A673 (cell line): ENCODE data around the gene SLC22A3. TPM values are rescaled to one million over a fixed set of nuclear protein-coding genes. Genes with fewer than 3 reads are reported as not detected.

ENCODE experiments used
- BruUV-seq: library from RNA; stranded (reverse); fragments of 400-500 nt; replicated peaks from 2 replicates; lab custom pipeline; 2021; lab: Mats Ljungman, UMichigan
- CTCF ChIA-PET: fragments of 300-600 bp; sonication (Branson Sonifier 250); formaldehyde crosslinking; loops from one replicate; lab custom pipeline; 2022; ENCODE audit warnings: antibody characterized with exemption; lab: Charles Lee
- POLR2A ChIA-PET: fragments of 300-600 bp; sonication (Branson Sonifier 250); formaldehyde crosslinking; loops from one replicate; lab custom pipeline; 2022; ENCODE audit warnings: antibody characterized with exemption; ENCODE audit not compliant: low non-redundant PET; lab: Charles Lee
- DNase-seq: peaks from one replicate; pipeline ENCODE4 v3.0.0-alpha.2; 2015; ENCODE audit warnings: low spot score
- H3K27ac ChIP-seq: fragments of 200-600 bp; sonication (generic); 2 replicates; pipeline ENCODE4 v1.5.1; 2016; ENCODE audit warnings: mixed run types, low read depth, mild to moderate bottlenecking, mixed read lengths, antibody characterized with exemption, low read length; ENCODE audit not compliant: poor library complexity, severe bottlenecking
- H3K27me3 ChIP-seq: fragments of 200-600 bp; sonication (generic); replicated peaks from 2 replicates; pipeline ENCODE4 v1.6.1; 2017; ENCODE audit warnings: mixed run types, low read depth, mild to moderate bottlenecking, mixed read lengths, antibody characterized with exemption, low read length; ENCODE audit not compliant: insufficient read depth, poor library complexity
- H3K36me3 ChIP-seq: fragments of 200-600 bp; sonication (generic); 2 replicates; pipeline ENCODE4 v1.6.1; 2016; ENCODE audit warnings: mixed run types, mild to moderate bottlenecking, mixed read lengths, antibody characterized with exemption, low read length; ENCODE audit not compliant: insufficient read depth, poor library complexity, severe bottlenecking
- H3K4me1 ChIP-seq: fragments of 200-600 bp; sonication (generic); 2 replicates; pipeline ENCODE4 v1.6.1; 2017; ENCODE audit warnings: mixed run types, mild to moderate bottlenecking, mixed read lengths, antibody characterized with exemption, low read length; ENCODE audit not compliant: insufficient read depth, poor library complexity, severe bottlenecking
- H3K4me3 ChIP-seq: fragments of 200-600 bp; sonication (generic); 2 replicates; pipeline ENCODE4 v1.5.1; 2016; ENCODE audit warnings: low read depth, mixed run types, mild to moderate bottlenecking, mixed read lengths, low read length; ENCODE audit not compliant: poor library complexity, severe bottlenecking
- H3K9me3 ChIP-seq: fragments of 200-600 bp; sonication (generic); 2 replicates; pipeline ENCODE4 v1.6.1; 2016; ENCODE audit warnings: mixed run types, low read depth, mild to moderate bottlenecking, mixed read lengths, antibody characterized with exemption, low read length; ENCODE audit not compliant: poor library complexity, severe bottlenecking
- CTCF ChIP-seq: fragments of 300-800, 200-600 bp; sonication (generic); conservative IDR thresholded peaks from 2 replicates; pipeline ENCODE4 v1.5.1; 2017; ENCODE audit warnings: low read depth, mild to moderate bottlenecking, antibody characterized with exemption, low read length, moderate library complexity, mixed read lengths
- EZH2 ChIP-seq: fragments of 200-600 bp; sonication (generic); IDR thresholded peaks from 2 replicates; pipeline ENCODE4 v1.6.1; 2017; ENCODE audit warnings: borderline replicate concordance, low read depth, mild to moderate bottlenecking, mixed read lengths, antibody characterized with exemption, low read length; ENCODE audit not compliant: poor library complexity, severe bottlenecking
- intact Hi-C: fragments of 100-400 bp; cut with micrococcal nuclease; formaldehyde crosslinking; loops from one replicate; pipeline ENCODE4 v1.10.0; 2022; ENCODE audit not compliant: unreplicated experiment
- total RNA-seq: library from RNA; stranded (reverse); gene quantifications from 2 replicates; pipeline ENCODE4 v1.2.3, GENCODE V29; 2021

SLC22A3 gene
- total RNA-seq, 1 experiment from 2014 or later = not detected

GRCh38 chr6:160374836-160375560 is 26.8 kb downstream of the SLC22A3 start:
- Histone ChIP-seq H3K4me1 (no peaks in the 10 kb centered on the region), H3K27me3 (peaks cover 17% of the 10 kb centered on the region), H3K4me3 (no peak overlapping the region), H3K9me3 (no peaks in the 10 kb centered on the region), H3K36me3 (no peaks in the 10 kb centered on the region), H3K27ac (no peak overlapping the region)
- DNase-seq = no peak
- intact Hi-C loops = no loop called here
- ChIA-PET POLR2A (no interaction called here), CTCF (no interaction called here)
- no TSS peak for BruUV-seq
- no peak for TF ChIP-seq EZH2

- ChIA-PET CTCF (no interaction called here), POLR2A (no interaction called here)
- H3K9me3 ChIP-seq = no peaks in the 10 kb centered on the region
- H3K4me3 ChIP-seq = no peak overlapping the region
- BruUV-seq = no TSS peak
- peaks cover 21% of the 10 kb centered on the region for H3K27me3 ChIP-seq
- no peaks in the 10 kb centered on the region for H3K36me3 ChIP-seq
- no peak overlapping the region for H3K27ac ChIP-seq
- intact Hi-C loops = no loop called here
- no peak for DNase-seq
- H3K4me1 ChIP-seq = no peaks in the 10 kb centered on the region
- no peak for TF ChIP-seq EZH2
- TF ChIP-seq CTCF = no peak
Observed at GRCh38 chr6:160375561-160375949, 27.4 kb downstream of the SLC22A3 start.

- no TSS peak for BruUV-seq
- no peak for DNase-seq
- CTCF ChIA-PET = no interaction called here
- Histone ChIP-seq H3K9me3 (no peaks in the 10 kb centered on the region), H3K36me3 (no peaks in the 10 kb centered on the region), H3K27me3 (peaks cover 21% of the 10 kb centered on the region), H3K4me1 (no peaks in the 10 kb centered on the region), H3K27ac (no peak overlapping the region), H3K4me3 (no peak overlapping the region)
- TF ChIP-seq CTCF (no peak), EZH2 (no peak)
- POLR2A ChIA-PET = no interaction called here
- intact Hi-C loops = no loop called here
Observed at GRCh38 chr6:160376445-160376844, 28.3 kb downstream of the SLC22A3 start.

- Histone ChIP-seq H3K9me3 (no peaks in the 10 kb centered on the region), H3K36me3 (no peaks in the 10 kb centered on the region), H3K27me3 (peaks cover 21% of the 10 kb centered on the region), H3K4me3 (no peak overlapping the region), H3K27ac (no peak overlapping the region), H3K4me1 (no peaks in the 10 kb centered on the region)
- ChIA-PET CTCF (no interaction called here), POLR2A (no interaction called here)
- no TSS peak for BruUV-seq
- TF ChIP-seq EZH2 (no peak), CTCF (no peak)
- intact Hi-C loops = no loop called here
- no peak for DNase-seq
Observed at GRCh38 chr6:160378218-160378617, 30.0 kb downstream of the SLC22A3 start.
